HG03159 (cell line): Measurements from ENCODE around the gene TAS2R10.

Experiments
- ATAC-seq: cut with Tn5 transposase; IDR thresholded peaks from one replicate; pipeline ENCODE4 v1.9.1; 2021; ENCODE audit warnings: mild to moderate bottlenecking, moderate library complexity; ENCODE audit not compliant: unreplicated experiment

Gene TAS2R10

DNA sequence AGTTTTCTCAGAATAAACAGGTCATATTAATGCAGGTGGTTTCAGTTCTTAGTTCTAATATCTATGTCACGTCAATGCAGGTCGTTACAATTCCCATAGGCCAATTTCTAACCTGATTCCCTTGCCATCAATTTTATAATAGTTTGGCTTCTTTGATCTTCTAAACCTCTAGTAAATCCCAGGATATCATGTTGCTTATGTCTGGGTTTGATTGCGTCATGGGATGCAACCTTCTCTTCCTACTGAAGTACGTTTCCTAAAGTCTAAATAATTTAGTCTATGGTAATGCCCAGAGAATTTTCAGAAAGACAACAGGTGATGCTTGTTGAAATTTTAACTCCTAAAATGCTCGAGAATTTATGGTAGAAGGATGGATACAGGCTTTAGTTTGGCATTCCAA, 42.9 kb downstream of the TAS2R10 start:
- ATAC-seq: no peak

DNA sequence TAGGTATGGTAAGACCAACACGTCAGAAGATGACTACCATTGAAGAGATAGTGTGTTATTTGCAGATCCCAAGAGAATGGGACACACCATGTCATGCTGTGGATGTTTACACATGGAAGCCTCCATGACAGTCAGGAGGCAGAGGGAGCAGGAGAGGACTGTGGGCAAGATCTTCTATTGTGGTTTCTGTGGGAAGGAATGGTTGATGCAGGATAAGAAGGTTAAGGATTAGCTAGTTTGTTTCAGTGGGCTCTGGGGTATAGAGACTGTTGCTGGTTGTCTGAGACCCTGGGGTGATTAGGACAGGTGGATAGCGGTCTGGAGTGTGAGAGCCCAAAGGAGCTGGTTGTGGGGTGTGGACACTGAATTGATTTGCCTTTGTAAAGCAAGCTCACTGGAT, 47.1 kb downstream of the TAS2R10 start:
- ATAC-seq: no peak
